Right lobe of liver (tissue), 4 donors: ENCODE results near the gene CXCR3.

Experiments used
- CTCF ChIP-seq, 4 donors: fragments of 200-600 bp in 3 of 4; fragments of 450-650 bp in 1 of 4; IDR thresholded peaks; one replicate each; pipeline versions ENCODE4 v1.5.1 to v1.8.0; 2016 to 2022; ENCODE audit warnings: antibody characterized with exemption in 4 of 4, mild to moderate bottlenecking in 2 of 4
- POLR2A ChIP-seq: fragments of 450-650 bp; IDR thresholded peaks from one replicate; pipeline ENCODE4 v1.6.1; 2017; ENCODE audit warnings: antibody characterized with exemption, mild to moderate bottlenecking
- donor health status: DM: no; HTN: no; CAD: no.
- donor health status: DM: no; HTN: no; CAD: no.
- donor health status: DM: no; HTN: yes; CAD: no.

- TF ChIP-seq CTCF (IDR thresholded peaks at IDR 0.05) (no peak), POLR2A (no peak)
These were observed 37.1 kb downstream of the CXCR3 start for GRCh38 chrX:71581210-71581609.
